HEK293 (cell line): Measurements from ENCODE around the gene LRRC70.

ENCODE experiments used
- KLF8 ChIP-seq: fragments of 450-650 bp; formaldehyde crosslinking; IDR thresholded peaks from 2 replicates; pipeline ENCODE4 v1.5.1; 2016; ENCODE audit warnings: missing biosample characterization, missing genetic modification characterization
- REPIN1 ChIP-seq: fragments of 450-650 bp; formaldehyde crosslinking; IDR thresholded peaks from 2 replicates; pipeline ENCODE4 v1.5.1; 2017; ENCODE audit warnings: missing biosample characterization, missing genetic modification characterization, low read depth
- SP2 ChIP-seq: fragments of 450-650 bp; formaldehyde crosslinking; IDR thresholded peaks from 2 replicates; pipeline ENCODE4 v1.5.1; 2016; ENCODE audit warnings: missing biosample characterization, missing genetic modification characterization
- ZNF211 ChIP-seq: fragments of 450-650 bp; formaldehyde crosslinking; IDR thresholded peaks from 2 replicates; pipeline ENCODE4 v1.5.1; 2016; ENCODE audit warnings: low read depth, missing biosample characterization, missing genetic modification characterization
- ZNF274 ChIP-seq, 2 experiments: fragments of 200-500 bp in 1 of 2; fragments of 450-650 bp in 1 of 2; sonication (Bioruptor generic) in 1 of 2; formaldehyde crosslinking in 1 of 2; IDR thresholded peaks; 2 replicates each; pipeline versions ENCODE4 v1.5.1 to v1.6.1; 2014 to 2016; ENCODE audit warnings: borderline replicate concordance in 1 of 2, inconsistent platforms in 1 of 2, low read length in 1 of 2, missing biosample characterization in 1 of 2, missing genetic modification characterization in 1 of 2
- ZNF549 ChIP-seq: fragments of 450-650 bp; IDR thresholded peaks from 2 replicates; pipeline ENCODE4 v1.5.1; 2018; ENCODE audit warnings: missing biosample characterization, missing genetic modification characterization, mild to moderate bottlenecking, inconsistent platforms, moderate library complexity
- ZNF777 ChIP-seq: fragments of 450-650 bp; formaldehyde crosslinking; IDR thresholded peaks from 2 replicates; pipeline ENCODE4 v1.5.1; 2017; ENCODE audit warnings: missing biosample characterization, missing genetic modification characterization, borderline replicate concordance
- TF ChIP-seq, protein P1 (sequence below): fragments of 450-650 bp; formaldehyde crosslinking; IDR thresholded peaks from 2 replicates; pipeline ENCODE4 v1.5.1; 2016; ENCODE audit warnings: missing biosample characterization, missing genetic modification characterization
- TF ChIP-seq, protein P2 (sequence below): fragments of 450-650 bp; formaldehyde crosslinking; IDR thresholded peaks from 2 replicates; pipeline ENCODE4 v1.5.1; 2016; ENCODE audit warnings: missing biosample characterization, missing genetic modification characterization
- TF ChIP-seq, protein P3 (sequence below): fragments of 450-650 bp; formaldehyde crosslinking; IDR thresholded peaks from 2 replicates; pipeline ENCODE4 v1.5.1; 2016; ENCODE audit warnings: missing biosample characterization, missing genetic modification characterization
- TF ChIP-seq, protein P4 (sequence below): fragments of 450-650 bp; formaldehyde crosslinking; IDR thresholded peaks from 2 replicates; pipeline ENCODE4 v1.5.1; 2016; ENCODE audit warnings: missing biosample characterization, missing genetic modification characterization, borderline replicate concordance

DNA sequence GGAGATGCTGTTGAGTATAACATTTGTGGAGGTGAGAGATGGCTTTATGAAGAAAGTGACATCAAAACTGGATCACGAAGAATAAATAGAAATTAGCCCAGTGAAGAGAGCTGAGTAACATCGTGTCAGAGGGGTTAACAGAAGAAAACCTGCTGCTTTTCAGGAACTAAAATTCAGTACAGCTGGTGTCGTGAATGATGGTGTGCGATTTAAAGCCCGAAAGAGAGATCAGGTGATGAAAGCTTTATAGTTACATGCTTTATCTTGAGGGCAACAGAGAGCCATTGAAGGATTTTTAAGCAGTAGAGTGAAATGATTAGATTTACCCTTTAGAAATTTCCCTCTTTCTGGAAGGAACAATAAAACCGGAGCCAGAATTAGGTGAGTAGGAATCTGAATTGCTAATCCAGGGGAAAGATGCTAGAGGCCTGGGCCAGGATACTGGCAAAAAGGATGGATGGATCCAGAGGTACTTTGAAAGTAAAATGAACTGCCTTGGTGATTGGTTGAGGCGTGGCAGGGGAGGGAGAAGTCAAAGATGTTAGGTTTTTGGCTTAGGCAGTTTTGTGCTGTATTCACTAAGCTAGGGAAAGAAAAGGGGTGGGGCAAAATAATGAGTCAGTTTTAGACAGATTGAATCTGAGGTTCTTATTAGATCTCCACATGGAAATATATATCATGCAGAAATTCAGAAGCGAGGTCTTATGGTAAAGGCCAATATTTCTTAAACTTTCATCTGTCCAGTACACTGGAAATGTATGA is 3.4 kb downstream of the LRRC70 start:
- TF ChIP-seq, protein P1, sequence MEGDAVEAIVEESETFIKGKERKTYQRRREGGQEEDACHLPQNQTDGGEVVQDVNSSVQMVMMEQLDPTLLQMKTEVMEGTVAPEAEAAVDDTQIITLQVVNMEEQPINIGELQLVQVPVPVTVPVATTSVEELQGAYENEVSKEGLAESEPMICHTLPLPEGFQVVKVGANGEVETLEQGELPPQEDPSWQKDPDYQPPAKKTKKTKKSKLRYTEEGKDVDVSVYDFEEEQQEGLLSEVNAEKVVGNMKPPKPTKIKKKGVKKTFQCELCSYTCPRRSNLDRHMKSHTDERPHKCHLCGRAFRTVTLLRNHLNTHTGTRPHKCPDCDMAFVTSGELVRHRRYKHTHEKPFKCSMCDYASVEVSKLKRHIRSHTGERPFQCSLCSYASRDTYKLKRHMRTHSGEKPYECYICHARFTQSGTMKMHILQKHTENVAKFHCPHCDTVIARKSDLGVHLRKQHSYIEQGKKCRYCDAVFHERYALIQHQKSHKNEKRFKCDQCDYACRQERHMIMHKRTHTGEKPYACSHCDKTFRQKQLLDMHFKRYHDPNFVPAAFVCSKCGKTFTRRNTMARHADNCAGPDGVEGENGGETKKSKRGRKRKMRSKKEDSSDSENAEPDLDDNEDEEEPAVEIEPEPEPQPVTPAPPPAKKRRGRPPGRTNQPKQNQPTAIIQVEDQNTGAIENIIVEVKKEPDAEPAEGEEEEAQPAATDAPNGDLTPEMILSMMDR (tag by site-specific recombination): no peak
- TF ChIP-seq, protein P2, sequence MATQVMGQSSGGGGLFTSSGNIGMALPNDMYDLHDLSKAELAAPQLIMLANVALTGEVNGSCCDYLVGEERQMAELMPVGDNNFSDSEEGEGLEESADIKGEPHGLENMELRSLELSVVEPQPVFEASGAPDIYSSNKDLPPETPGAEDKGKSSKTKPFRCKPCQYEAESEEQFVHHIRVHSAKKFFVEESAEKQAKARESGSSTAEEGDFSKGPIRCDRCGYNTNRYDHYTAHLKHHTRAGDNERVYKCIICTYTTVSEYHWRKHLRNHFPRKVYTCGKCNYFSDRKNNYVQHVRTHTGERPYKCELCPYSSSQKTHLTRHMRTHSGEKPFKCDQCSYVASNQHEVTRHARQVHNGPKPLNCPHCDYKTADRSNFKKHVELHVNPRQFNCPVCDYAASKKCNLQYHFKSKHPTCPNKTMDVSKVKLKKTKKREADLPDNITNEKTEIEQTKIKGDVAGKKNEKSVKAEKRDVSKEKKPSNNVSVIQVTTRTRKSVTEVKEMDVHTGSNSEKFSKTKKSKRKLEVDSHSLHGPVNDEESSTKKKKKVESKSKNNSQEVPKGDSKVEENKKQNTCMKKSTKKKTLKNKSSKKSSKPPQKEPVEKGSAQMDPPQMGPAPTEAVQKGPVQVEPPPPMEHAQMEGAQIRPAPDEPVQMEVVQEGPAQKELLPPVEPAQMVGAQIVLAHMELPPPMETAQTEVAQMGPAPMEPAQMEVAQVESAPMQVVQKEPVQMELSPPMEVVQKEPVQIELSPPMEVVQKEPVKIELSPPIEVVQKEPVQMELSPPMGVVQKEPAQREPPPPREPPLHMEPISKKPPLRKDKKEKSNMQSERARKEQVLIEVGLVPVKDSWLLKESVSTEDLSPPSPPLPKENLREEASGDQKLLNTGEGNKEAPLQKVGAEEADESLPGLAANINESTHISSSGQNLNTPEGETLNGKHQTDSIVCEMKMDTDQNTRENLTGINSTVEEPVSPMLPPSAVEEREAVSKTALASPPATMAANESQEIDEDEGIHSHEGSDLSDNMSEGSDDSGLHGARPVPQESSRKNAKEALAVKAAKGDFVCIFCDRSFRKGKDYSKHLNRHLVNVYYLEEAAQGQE: no peak
- TF ChIP-seq, protein P3, sequence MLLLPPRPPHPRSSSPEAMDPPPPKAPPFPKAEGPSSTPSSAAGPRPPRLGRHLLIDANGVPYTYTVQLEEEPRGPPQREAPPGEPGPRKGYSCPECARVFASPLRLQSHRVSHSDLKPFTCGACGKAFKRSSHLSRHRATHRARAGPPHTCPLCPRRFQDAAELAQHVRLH (tag by site-specific recombination): no peak
- TF ChIP-seq ZNF211 (tag by site-specific recombination) (no peak), KLF8 (no peak), REPIN1 (tag by site-specific recombination) (no peak), ZNF549 (no peak), ZNF274 (IDR thresholded peaks at IDR 0.05; ENCODE audit: low read length) (no peak), ZNF274 (tag by site-specific recombination; IDR thresholded peaks at IDR 0.05; ENCODE audit: borderline replicate concordance) (no peak), ZNF777 (no peak), SP2 (tag by site-specific recombination) (no peak)
- TF ChIP-seq, protein P4, sequence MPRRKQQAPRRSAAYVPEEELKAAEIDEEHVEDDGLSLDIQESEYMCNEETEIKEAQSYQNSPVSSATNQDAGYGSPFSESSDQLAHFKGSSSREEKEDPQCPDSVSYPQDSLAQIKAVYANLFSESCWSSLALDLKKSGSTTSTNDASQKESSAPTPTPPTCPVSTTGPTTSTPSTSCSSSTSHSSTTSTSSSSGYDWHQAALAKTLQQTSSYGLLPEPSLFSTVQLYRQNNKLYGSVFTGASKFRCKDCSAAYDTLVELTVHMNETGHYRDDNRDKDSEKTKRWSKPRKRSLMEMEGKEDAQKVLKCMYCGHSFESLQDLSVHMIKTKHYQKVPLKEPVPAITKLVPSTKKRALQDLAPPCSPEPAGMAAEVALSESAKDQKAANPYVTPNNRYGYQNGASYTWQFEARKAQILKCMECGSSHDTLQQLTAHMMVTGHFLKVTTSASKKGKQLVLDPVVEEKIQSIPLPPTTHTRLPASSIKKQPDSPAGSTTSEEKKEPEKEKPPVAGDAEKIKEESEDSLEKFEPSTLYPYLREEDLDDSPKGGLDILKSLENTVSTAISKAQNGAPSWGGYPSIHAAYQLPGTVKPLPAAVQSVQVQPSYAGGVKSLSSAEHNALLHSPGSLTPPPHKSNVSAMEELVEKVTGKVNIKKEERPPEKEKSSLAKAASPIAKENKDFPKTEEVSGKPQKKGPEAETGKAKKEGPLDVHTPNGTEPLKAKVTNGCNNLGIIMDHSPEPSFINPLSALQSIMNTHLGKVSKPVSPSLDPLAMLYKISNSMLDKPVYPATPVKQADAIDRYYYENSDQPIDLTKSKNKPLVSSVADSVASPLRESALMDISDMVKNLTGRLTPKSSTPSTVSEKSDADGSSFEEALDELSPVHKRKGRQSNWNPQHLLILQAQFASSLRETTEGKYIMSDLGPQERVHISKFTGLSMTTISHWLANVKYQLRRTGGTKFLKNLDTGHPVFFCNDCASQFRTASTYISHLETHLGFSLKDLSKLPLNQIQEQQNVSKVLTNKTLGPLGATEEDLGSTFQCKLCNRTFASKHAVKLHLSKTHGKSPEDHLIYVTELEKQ (tag by site-specific recombination): no peak
